NCI-H446 treated with DMSO at 0.1 percent for 48 hours (cell line): ENCODE measurements around the gene GNG8.

Experiments used
- DNase-seq: peaks from one replicate; lab custom pipeline; 2025; lab: John Stamatoyannopoulos, UW

GNG8 gene

GRCh38 chr19:46601318-46602224, 34.4 kb downstream of the GNG8 start, which contains the start of gene CALM3:
Gene CALM3, plus strand, starts transcription at chr19:46601330. Its CDS starts 105 bp downstream, at chr19:46601435.
- DNase-seq = no peak

- DNase-seq = peak; percentile 93
Measured at GRCh38 chr19:46600384-46601317, 35.4 kb downstream of the GNG8 start.

GRCh38 chr19:46599716-46600373, 36.2 kb downstream of the GNG8 start:
- no peak for DNase-seq

GRCh38 chr19:46598372-46598917, 37.6 kb downstream of the GNG8 start:
- DNase-seq = no peak

GRCh38 chr19:46596008-46596407, 40.0 kb downstream of the GNG8 start:
- DNase-seq = no peak

GRCh38 chr19:46591870-46592269, 44.1 kb downstream of the GNG8 start:
- DNase-seq = no peak

GRCh38 chr19:46591254-46591653, 44.7 kb downstream of the GNG8 start:
- no peak for DNase-seq

GRCh38 chr19:46587861-46588260, 48.1 kb downstream of the GNG8 start:
- DNase-seq = no peak

GRCh38 chr19:46586294-46586693, 49.7 kb downstream of the GNG8 start:
- no peak for DNase-seq

- no peak for DNase-seq
Measured at GRCh38 chr19:46585539-46585938, 50.5 kb downstream of the GNG8 start.
